Stimulated activated CD4-positive, alpha-beta T cell treated with anti-CD3 and anti-CD28 coated beads, Interleukin-4, amount 100 ng/mL, for 1 hour (primary cell): ENCODE data around the gene STXBP2.

Source experiments
- DNase-seq: peaks from one replicate; pipeline ENCODE4 v3.0.0-alpha.2; 2020

The STXBP2 gene

GRCh38 chr19:7636691-7637373, at the start of gene STXBP2:
STXBP2 (plus strand) TSS chr19:7637110; CDS start chr19:7637150, 40 bp downstream.
- DNase-seq, result peak; percentile 92

- DNase-seq, result no peak
These were observed 47.1 kb upstream of the STXBP2 start for GRCh38 chr19:7589822-7590221.

- no peak for DNase-seq
These were observed 46.7 kb upstream of the STXBP2 start for GRCh38 chr19:7590256-7590655.

GRCh38 chr19:7595466-7596133, 41.3 kb upstream of the STXBP2 start, which contains the start of gene CAMSAP3:
CAMSAP3 (plus strand) TSS chr19:7595863; CDS start chr19:7596003, 140 bp downstream.
- peak; percentile 54 for DNase-seq

- DNase-seq, result no peak
These were observed 40.5 kb upstream of the STXBP2 start for GRCh38 chr19:7596211-7596937.

DNA sequence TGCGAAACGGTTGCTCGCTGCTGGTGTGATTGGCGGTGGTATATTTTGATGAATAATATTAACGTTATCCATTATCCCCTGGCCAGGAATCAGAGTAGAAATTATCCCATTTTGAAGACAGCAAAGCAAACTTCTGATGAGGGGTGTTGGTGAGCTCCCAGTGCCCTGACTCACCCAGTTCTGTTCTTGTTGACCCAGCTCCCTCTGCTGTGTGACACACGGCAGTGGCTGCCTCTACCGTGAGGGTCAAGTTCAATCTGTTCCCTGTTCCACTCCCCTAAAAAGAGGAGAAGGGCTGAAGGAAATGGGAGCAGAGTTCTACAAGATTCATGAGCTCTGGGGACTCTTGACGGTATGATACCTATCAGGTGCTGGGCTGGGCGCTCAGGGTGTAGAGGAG, 39.2 kb upstream of the STXBP2 start:
- DNase-seq, result no peak

DNA sequence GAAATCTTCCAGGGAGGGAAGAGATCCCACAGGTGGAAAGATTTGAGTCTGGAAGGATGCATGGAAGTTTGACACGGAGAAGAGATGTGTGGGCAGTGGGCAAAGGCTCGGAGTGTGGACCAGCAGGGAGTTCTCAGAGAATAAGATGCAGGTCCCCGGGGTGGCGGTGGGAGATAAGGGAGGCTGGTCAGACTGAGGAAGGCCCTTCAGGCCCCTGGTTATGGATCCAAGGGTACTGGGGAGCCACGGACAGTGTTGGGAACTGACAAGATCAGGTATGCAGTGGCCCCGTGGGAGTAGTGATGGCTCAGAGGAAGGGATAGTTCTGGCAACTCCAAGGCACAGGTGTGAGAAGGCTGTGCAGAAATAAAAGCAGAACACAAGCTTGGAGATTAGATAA, 38.7 kb upstream of the STXBP2 start:
- DNase-seq, result no peak

GRCh38 chr19:7600721-7601120, 36.2 kb upstream of the STXBP2 start:
- DNase-seq, result no peak

GRCh38 chr19:7602240-7602934, 34.5 kb upstream of the STXBP2 start:
- no peak for DNase-seq

DNA sequence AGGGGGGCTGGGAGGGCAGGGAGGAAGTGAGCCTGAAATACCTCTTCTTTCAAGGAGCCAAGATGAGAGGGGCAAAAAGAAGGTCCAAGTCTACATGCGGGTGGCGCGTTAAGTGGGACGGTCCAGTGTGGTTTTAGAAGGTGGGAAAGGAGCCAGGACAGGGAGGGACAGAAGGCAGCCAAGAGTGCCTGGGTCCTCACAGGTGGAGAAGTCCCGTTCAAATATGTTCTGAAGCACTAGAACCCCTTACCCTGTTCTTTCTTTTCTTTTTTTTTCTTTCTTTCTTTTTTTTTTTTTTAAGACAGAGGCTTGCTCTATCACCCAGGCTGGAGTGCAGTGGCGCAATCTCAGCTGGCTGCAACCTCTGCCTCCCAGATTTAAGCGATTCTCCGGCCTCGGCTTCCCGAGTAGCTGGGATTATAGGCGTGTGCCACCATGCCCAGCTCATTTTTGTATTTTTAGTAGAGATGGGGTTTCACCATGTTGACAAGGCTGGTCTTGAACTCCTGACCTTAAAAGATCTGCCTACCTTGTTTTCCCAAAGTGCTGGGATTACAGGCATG, 33.9 kb upstream of the STXBP2 start:
- no peak for DNase-seq

DNA sequence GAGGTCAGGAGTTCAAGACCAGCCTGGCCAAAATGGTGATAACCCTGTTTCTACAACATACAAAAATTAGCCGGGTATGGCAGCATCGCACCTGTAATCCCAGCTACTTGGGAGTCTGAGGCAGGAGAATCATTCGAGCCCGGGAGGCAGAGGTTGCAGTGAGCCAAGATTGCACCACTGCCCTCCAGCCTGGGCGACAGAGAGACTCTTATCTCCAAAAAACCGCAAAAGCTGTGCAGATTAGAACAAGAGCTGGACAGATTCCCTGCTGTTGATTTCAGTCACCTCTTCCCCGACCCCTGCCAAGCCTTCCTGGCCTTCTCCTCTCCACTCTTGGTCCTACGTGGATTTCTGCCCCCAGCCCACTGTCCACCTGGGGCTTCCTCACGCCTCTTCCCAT, 33.0 kb upstream of the STXBP2 start:
- DNase-seq, result no peak

GRCh38 chr19:7605490-7606222, 31.3 kb upstream of the STXBP2 start:
- no peak for DNase-seq

DNA sequence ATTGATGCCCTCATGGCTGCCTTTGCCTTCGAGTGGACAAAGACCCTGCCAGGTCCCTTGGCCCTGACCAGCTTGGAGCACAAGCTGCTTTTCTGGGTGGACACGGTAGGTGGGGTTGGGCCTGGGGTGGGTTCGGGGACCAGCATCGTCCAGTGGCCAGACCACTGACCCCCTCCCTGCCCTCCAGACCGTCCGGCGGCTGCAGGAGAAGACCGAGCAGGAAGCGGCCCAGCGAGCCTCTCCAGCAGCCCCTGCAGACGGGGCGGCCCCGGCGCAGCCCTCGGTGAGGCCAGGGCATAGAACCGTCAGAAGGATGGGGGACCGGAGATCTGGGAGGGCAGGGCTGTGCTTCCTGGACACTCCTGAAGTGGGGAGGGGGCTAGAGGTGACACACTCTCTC, 30.6 kb upstream of the STXBP2 start:
- no peak for DNase-seq

DNA sequence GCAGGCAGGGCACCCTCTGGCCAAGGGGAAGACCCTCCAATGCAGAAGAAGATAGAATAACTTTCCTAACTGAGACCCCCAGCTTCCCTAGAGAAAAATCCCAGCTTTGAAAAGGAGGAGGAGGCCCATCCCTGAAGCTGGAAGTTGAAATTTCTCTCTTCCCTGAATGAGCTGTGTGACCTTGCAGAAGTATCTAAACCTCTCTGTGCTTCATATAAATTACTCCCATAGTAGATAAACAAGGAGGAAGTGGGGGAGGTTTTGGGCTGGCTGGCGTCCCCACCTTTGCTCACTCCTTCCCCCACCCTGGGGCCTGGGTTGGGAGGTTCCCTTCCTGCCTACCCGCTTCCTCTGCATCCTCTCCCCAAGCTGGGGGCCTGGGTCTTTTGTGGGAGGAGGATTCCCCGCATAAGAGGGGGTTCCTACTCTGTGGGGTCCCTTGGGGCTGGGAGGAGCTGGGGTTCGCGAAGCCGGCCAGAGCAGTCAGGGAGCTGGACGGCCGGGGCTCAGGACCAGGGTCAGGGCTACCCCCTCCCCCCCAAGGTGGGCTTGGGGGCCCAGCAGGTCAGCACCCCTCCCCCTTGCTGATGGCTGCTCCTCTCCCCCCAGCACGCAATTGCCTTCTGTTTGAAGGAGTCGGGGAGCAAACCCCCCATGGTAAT, 29.6 kb upstream of the STXBP2 start:
- DNase-seq, result no peak

- no peak for DNase-seq
These were observed 28.9 kb upstream of the STXBP2 start for GRCh38 chr19:7607874-7608560.

- DNase-seq, result no peak
These were observed 26.2 kb upstream of the STXBP2 start for GRCh38 chr19:7610491-7611240.

GRCh38 chr19:7611541-7612279, 25.2 kb upstream of the STXBP2 start:
- no peak for DNase-seq

DNA sequence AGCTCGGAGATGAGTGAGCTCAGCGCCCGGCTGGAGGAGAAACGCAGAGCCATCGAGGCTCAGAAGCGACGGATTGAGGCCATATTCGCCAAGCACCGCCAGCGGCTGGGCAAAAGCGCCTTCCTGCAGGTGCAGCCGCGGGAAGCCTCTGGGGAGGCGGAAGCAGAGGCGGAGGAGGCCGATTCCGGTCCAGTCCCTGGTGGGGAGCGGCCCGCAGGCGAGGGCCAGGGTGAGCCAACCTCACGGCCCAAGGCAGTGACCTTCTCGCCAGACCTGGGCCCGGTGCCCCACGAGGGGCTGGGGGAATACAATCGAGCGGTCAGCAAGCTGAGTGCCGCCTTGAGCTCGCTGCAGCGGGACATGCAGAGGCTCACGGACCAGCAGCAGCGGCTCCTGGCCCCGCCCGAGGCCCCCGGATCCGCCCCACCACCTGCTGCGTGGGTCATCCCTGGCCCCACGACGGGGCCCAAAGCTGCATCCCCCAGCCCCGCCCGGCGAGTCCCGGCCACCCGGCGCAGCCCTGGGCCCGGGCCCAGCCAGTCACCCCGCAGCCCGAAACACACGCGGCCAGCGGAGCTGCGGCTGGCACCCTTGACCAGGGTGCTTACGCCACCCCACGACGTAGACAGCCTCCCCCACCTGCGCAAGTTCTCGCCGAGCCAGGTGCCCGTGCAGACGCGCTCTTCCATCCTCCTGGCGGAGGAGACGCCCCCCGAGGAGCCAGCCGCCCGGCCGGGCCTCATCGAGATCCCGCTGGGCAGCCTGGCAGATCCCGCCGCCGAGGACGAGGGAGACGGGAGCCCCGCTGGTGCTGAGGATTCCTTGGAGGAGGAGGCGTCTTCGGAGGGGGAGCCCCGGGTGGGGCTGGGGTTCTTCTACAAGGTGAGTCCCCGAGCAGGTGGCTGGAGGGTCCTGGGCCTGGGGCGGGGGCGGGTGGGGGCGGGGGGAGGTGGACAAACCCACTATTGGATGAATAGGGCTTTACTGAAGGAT, 24.3 kb upstream of the STXBP2 start:
- no peak for DNase-seq
